ENCODE measurements around the gene MTAP.
"Not testable (repeated sequence)": the region's sequence is repeated elsewhere in the genome, so short reads cannot be mapped to it uniquely, and the experiment has no call there.

MTAP gene

DNA sequence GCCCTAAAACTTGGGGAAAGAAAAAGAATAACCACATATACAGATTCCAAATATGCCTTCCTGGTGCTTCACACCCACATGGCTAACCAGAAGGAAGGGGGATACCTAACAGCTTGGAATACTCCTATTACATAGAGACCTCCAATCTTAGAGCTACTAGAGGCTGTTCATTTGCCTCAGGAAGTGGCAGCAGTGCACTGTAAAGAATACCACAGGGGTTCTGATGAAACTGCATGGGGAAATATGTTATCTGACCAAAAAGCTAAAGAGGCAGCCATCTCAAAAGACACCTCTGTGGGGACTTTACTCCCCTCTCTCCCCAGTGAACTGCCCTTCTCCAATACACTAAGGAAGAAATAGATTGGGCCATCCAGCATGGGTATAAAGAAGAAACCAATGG lies 125.3 kb downstream of the MTAP start:
- DNase-seq: no peak

DNA sequence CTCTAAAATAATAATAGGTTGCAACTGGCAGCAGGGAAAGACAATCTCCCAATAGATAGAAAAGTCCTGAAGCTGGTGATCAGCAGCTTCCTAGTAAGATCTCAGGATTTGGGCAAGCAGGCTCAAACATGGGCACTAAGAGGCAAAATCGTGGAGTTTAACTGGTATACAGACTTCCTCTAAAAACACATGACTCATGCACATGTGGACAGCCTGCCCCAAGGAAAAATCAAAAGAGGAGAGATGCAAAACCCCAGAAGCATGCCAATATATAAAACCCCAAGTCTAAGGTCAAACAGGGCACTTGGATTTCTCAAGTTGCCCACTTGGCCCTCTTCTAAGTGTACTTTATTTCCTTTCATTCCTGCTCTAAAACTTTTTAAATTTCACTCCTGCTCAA lies 129.0 kb downstream of the MTAP start:
- no peak for DNase-seq

DNA sequence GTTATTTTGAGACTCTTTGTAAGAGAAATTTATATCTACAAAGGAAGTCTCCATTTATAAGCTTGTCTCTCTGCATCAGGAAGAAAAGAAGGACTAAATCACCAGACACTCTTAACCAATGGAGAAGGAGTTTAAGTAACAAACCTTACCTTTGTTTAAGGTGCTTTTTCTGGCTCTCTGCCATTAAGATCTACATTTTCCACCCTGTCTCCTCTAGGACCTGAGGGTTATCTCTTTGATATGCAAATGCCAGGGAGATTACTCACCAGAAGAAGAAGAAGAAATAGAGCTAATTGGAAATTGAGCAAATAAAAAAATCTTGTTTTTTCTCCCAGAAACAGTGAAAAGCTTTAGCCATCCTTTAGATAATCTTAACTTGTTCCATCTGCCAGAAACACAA lies 130.8 kb downstream of the MTAP start:
- DNase-seq: no peak

DNA sequence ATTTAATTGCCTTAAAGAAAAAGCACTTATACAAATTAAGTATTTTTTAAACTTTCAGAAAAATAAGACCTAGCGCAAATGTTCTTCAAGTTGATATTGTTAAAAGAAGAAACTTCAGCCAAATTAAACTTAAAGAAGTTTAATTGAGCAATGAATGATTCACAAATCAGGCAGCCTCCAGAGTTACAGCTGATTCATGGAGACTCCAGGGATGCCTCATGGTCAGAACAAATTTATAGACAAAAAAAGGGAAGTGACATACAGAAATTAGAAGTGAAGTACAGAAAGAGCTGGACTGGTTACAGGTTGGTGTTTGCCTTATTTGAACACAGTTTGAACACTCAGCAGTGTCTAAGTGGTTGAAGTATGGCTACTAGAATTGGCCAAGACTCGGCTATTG lies 131.4 kb downstream of the MTAP start:
- DNase-seq: no peak

DNA sequence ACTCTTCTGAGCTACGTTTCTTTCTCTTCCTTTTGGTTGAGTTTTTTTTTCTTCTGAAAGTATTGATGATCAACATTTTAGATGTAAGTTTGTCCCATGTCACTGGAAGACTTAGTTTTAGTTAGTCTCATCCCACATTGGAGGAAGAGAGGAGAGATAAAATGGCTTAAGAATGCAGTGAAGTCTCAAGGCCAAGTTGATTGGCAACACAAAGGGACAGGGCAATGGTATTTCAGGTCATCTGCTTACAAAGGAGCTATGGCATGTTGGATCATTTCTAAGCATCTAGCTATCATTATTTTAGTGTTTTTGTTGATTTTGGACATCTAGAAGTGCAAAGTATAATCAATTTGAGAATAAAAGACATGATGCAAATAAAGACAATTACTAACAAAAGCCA lies 133.2 kb downstream of the MTAP start:
- DNase-seq: no peak

DNA sequence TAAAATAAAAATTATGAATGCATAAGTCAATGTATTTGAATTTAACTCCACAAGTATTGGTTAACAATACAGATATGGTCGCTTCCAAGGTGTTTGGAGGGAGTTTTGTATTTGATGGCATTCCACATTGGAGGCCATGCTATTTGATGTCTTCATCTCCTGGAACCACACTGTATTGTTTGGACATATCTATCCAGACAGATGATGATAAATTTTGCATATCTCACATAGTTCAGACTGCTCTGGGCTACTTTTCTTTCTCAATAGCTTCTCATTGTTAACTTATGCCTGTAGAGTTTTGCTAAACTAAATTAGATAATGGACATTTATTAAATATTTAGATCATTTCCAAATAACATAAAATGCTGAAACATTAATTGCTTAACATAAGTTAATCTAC lies 133.7 kb downstream of the MTAP start:
- no peak for DNase-seq

DNA sequence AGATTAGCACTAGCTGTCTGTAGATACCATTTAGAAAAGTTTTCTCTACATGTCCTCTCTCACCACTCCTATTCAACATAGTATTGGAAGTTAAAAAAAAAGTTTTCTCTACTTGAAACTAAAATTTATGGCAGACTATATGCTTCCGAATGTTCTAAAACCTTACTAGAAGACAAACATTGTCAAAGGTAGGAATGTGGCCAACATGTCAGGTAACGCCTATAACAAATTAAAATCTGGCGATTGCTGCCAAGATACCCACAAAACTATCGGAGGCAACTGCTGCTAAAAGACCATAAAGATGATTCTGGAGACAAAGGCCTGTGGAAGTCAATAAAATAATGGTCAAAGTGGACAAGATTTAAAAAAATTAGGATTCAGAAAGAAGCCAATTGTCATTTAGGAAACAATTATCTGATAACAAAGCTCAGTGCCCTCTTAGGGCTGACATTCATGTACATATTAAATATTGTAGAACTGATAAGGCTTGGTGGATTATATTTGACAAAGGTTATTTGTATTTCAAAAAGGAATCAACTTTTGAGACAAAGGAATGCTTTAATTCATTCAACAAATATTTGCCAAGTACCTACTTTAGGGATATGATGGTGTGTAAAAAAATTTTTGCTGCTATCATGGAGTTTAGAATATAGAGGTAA lies 139.0 kb downstream of the MTAP start:
- no peak for DNase-seq

DNA sequence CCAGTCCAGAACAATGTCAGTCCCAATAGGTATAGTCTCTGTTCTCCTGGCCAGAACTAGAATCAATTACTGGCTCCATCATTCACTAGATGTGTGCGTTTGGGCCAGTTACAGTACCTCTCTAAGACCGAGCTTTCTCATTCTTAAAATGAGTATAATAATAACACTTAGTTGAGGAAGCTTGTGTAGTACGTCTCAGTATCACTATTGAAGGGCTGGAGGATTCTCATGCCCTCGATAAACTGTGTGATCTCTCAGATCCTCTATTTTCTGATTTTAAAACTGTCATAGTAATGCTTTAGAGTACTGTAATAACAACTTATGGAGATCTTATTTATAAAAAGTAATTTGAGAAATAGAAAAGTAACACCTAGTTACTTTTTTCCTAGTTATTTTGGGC lies 141.0 kb downstream of the MTAP start:
- DNase-seq: no peak

DNA sequence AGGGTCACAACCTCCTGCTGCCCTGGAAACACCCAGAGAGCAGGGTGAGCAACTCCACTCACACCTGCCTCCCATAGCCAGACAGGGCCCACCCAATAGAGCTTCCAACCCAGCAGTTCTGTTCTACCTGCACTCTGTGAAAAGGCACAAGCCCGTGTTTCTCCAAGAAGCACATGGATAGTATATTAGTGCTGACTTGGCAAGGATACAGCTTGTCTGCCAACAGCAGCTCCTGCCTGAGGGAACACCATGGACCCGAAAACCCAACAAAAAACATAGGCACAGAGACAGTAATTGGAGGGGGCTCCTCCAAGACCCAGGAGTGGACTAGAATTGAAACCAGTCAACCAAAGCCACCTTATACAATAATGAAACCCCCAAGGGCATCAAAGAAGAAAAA lies 143.2 kb downstream of the MTAP start:
- DNase-seq: no peak

DNA sequence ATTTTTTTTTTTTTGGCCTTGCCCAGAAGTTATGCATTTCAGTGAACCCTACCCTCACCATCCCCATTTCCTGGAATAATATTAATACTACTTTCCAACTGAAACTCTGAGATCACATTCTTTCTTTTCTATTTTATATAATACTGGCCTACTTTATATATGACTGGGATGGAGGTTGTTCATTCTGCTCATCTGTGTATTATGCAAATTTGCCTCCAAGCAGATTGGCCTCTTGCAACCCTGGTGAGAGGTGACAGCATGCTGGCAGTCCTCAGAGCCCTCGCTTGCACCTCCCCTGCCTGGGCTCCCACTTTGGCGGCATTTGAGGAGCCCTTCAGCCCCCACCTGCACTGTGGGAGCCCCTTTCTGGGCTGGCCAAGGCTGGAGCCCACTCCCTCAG lies 156.4 kb downstream of the MTAP start:
- DNase-seq: no peak

DNA sequence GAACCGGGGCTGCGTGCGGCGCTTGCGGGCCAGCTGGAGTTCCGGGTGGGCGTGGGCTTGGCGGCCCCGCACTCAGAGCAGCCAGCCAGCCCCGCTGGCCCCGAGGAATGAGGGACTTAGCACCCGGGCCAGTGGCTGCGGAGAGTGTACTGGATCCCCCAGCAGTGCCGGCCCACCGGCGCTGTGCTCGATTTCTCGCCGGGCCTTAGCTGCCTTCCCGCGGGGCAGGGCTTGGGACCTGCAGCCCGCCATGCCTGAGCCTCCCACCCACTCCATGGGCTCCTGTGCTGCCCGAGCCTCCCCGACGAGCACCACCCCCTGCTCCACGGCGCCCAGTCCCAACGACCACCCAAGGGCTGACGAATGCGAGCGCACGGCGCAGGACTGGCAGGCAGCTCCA lies 156.8 kb downstream of the MTAP start:
- not testable (repeated sequence) for DNase-seq

DNA sequence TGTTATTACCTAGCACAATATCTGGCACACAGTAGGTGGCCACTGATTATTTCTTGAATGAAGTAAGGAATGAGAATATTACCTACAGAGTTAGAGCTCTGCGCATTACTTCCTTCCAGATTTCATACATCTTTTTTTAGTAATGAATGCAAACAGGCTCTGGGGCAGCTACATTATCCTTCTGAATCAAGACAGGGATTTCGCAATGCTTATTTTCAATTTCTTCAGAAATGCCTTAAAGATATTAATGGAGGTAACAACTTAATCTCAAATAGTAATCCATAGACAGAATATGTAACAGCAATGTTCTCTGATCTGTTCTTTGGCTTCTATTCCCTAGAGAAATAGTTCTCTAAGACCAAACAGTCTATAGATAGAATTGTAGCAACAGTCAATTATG lies 159.1 kb downstream of the MTAP start:
- DNase-seq: no peak

DNA sequence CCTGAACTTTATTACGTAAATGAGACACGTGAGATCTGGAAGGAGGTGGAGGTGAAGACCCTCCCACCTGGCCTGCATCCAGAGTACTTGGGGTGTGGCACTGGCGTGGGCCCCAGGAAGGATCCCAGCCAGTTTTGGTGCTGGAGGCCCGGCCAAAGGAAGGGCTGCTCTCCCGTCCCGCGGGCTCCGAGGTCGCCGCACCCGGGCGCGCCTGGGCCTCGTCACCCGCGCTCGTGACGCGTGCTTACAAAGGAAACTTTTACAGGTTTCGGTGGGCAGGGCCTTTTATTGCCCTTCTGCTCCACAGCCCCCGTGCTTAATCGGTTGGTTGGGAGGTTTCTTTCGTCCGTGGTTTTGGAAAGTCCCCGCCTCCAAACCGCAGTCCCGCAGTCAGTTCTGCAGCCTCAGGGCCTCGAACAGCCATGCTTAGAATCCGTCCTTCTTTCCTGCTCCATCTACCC lies 162.5 kb downstream of the MTAP start:
- peak; percentile 69 for DNase-seq

DNA sequence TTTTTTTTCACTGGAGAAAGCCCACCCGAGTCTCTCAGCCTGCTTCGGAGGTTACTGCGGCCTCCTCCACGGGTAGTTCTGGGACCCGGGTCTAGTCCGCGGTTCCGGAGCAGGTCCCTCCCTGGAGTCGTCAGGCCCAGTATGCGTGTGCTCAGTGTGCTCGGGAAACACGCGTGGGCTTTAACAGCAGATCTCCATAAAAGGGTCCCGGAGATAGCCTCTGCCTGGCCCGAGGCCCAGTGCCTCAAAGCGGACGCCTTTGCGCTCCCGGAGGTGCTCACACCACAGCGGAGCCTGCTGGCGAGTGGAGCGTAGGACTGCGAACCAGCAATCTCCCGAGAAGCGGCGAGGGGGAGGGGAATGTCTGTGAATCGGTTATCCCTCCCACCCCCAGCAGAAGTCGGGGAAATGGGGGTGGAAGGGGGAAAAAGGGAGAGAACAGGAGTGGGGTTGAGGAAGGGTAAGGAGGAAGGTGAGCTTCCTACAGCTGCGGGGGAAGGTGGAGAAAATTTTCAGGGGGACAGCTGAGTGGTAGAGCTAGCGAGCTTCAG lies 163.0 kb downstream of the MTAP start:
- peak; percentile 39 for DNase-seq

DNA sequence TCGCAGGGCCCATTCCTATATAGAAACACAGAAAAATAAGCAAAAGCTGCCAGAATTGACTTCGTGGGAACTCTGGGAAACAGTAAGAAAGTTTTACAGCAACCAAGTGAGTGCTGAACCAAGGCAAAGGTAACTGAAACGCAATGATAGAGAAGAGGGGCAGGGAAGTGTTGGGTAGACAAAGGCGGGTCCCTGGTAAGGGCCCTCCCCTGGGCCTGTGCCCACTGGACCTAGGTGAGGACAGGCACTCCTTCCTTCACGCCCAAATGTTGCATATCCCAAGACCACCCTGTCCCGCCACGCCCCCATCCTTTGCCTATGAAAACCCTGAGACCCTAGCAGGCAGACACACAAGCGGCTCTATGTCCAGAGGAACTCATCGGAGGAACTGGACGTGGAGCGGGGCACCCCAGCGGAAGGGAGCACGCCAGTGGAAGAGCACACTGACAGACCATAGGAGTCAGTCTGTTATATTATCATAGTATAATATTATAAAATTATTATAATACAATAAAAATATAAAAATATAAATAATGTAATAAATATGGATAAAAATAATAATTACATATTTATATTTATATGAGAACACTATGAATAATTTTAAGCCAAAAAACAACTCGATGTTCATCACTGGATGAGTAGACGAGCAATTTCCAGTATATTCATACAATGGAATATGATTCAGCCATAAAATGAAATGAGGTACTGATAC lies 163.9 kb downstream of the MTAP start:
- DNase-seq: no peak

DNA sequence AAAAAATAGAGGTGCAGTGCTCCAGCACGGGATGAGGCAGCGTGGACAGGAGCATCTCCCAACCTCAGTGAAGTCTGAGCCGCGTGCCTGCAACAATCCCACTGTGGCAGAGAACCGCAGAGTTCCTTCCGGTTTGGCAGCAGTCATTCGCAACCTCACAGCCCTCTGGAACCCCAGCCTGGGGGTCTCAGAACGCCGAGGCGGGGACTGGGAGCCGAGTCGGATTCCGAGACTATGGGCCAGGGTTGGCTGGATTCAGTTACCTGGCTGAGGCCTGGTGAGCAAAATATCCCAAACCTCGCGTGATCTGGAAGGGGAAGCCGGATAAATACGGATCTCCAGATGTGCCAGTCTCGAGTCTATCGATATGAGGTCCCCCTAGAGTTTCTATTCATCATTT lies 164.7 kb downstream of the MTAP start:
- no peak for DNase-seq

DNA sequence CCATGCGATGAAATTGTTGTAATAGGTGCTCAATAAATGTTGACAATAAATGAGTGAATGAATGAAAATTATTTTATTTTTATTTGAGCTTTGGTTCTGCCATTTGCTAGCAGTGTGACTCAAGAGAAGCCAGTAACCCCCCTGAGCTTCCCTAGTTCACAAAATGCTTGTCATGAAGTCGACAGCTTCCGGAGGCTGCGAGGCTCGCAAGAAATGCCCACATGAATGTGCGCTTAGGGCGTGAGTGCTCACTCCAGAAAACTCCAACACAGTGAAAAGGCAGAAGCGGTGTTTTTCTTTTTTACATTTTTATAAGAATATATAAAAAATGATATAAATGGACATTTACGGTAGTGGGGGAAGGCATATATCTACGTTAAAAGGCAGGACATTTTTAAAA lies 165.3 kb downstream of the MTAP start:
- DNase-seq: no peak

DNA sequence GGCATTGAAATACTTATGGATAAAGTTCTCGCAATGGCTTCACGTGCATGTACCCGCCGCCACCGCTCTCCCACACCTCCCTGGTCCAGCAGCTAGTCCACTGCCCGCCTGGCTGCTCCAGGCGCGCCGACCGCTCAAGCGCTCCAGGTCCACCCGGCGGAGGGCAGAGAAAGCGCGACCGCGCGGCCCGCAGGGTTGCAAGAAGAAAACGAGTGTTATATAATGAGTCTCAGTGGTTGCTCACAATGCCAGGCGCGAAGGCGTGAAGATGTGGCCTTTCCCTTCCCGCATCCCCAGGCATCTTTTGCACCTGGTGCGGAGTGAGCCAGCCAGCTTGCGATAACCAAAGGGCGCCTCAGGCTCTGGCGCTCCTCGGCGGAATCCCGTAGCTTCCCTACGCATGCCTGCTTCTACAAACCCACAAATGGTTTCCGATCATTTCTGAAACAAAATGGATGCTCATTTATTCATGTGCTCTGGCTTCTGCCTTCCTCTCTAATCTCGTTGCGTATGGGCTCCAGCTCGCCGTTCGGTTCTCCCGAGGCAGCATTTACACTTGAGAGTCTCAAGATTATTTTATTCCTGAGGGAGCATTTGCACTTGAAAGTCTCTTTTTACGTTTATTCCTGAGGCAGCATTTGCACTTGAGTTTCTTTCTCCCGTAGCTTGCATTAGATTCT lies 166.0 kb downstream of the MTAP start:
- no peak for DNase-seq

DNA sequence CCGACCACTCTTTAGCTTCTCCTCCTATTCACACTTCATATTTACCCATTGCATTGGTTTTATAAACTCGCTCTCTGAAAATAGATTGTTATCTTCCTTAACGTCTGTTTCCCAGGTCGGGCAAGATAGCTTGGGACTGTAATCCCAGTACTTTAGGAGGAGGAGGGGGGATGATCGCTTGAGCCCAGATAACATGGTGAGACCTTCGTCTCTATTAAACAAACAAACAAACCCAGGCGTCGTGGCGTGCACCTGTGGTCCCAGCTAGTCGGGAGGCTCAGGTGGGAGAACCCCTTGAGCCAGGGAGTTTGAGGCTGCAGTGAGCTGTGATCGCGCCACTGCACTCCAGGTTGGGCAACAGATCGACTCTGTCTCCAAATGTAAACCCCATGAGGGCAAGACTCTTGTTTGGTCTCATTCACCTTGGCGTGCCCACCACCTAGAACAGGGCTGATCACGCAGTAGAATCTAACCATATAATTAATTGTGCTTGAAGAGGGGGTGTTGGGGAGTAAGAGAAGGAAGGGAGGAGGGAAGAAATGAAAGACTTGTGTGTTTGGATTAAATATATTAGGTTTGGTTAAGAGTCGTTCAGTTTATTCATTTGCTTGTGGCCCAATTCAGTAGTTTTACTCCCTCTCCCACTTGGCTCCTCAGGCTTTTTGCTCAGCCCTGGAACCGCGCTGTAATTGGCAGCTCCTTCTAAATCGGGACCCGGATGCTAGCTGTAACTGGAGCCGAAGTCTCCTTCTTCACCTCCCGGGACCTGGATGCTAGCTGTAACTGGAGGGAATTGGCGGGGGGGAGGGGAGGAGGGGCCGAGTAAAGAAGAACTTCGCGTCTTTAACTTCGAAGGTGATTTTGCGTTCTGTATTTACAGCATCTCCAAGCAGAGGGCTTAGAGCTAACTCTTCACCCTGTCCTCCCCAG lies 166.8 kb downstream of the MTAP start:
- no peak for DNase-seq

DNA sequence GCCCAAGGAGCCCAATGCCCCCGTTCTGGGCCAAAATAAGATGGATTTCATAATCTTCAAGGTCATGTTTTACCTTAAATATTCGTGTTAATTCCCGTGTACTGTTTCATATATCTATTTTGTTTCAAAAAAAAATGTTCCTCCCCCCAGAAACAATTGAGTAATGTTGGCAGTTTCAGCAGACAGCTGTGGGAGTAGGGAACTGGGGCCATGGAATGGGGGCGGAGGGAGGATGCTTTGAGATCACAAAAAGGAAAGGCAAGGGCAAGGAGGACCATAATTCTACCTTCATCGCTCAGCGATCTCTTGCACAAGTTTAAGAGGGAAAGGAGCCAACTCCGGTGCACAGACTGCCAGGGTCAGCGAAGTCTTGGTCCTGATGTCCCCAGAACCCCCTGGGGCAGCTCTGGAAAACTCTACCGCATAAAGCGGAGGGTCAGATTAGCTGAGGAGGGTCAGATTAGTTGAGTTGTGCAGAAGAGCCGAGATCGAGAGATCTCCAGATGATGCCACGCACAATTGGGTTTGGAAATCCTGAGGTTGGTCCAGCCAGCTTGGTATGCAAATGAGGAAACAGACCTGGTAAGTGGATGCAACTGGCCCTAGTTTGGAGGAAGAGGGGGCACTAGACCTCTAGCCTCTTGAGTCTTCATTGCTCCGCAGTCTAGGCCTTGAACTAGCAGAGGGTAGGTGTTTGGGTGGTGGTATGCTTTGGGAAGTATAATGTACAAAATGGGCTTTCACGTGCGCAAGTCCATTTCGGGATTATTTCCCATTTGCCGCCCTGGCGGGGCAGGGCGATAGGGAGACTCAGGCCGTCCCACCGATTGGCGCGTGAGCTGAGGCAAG lies 167.7 kb downstream of the MTAP start:
- no peak for DNase-seq

DNA sequence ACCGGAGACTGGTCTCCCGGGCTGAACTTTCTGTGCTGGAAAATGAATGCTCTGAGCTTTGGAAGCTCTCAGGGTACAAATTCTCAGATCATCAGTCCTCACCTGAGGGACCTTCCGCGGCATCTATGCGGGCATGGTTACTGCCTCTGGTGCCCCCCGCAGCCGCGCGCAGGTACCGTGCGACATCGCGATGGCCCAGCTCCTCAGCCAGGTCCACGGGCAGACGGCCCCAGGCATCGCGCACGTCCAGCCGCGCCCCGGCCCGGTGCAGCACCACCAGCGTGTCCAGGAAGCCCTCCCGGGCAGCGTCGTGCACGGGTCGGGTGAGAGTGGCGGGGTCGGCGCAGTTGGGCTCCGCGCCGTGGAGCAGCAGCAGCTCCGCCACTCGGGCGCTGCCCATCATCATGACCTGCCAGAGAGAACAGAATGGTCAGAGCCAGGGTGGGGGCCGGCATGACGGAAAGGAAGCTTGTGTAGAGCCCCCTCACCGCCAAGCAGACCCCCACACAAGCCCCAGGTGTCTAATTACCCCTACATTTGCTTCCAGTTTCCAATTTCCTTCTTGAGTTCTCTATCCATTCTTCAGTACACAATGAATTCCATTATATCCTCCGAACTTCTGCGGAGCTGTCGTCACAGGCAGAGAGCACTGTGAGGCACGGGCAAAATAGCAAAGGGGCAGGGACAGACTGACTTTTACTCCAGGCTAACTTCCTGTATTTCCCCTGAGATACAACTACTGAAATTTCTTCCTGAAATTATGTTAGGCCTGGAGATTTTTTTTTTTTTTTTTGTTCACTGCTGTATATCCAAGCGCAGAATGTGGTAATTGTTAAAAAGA lies 168.6 kb downstream of the MTAP start:
- DNase-seq: no peak

Measured in CD4-positive, alpha-beta T cell treated with Interferon gamma for 1 hour (primary cell).